ENCODE results near the gene MRPL36.
"Not testable (repeated sequence)": the region's sequence is repeated elsewhere in the genome, so short reads cannot be mapped to it uniquely, and the experiment has no call there.

The MRPL36 gene

GRCh38 chr5:1799602-1800471 lies at the start of gene MRPL36:
Gene MRPL36, minus strand, starts transcription at chr5:1799837. Its CDS starts 902 bp downstream, at chr5:1798935.
- peak; percentile 62 for DNase-seq (ENCODE audit: low read depth)
- H3K4me3 ChIP-seq (ENCODE audit: low read depth, low read length) = peak within 1 kb of the TSS; percentile 83
- 0 out of 2 replicates have a peak, but pooled peaks have one; percentile 11 for TF ChIP-seq CTCF (IDR thresholded peaks at IDR 0.05; ENCODE audit: control insufficient read depth, extremely low read depth, insufficient read depth)

- no peak for DNase-seq (ENCODE audit: low read depth)
- TF ChIP-seq CTCF (IDR thresholded peaks at IDR 0.05; ENCODE audit: control insufficient read depth, extremely low read depth, insufficient read depth) = no peak
- no peak overlapping the region for H3K4me3 ChIP-seq (ENCODE audit: low read depth, low read length)
Observed at GRCh38 chr5:1847611-1848010, 48.0 kb upstream of the MRPL36 start.

GRCh38 chr5:1847056-1847455 lies 47.4 kb upstream of the MRPL36 start:
- no peak for DNase-seq (ENCODE audit: low read depth)
- H3K4me3 ChIP-seq (ENCODE audit: low read depth, low read length) = no peak overlapping the region
- TF ChIP-seq CTCF (IDR thresholded peaks at IDR 0.05; ENCODE audit: control insufficient read depth, extremely low read depth, insufficient read depth) = no peak

DNA sequence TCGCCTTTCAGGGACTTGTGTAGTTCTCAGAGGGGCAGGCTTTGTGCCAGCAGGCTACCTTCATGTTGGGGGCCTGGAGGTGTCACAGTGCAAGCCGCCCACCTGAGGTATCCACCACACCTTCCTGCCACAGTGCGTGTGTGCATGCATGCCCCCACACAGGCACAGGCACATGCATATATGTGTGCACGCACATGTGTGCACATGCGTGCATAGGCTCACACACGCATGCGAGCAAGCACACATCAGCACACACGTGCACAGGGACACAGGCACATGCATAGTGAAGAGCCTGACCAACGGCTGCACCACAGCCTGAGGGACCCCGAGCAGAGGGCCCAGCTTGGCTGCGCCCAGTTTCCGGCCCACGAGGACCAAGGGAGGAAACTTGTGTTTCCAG lies 46.9 kb upstream of the MRPL36 start:
- no peak overlapping the region for H3K4me3 ChIP-seq (ENCODE audit: low read depth, low read length)
- no peak for TF ChIP-seq CTCF (IDR thresholded peaks at IDR 0.05; ENCODE audit: control insufficient read depth, extremely low read depth, insufficient read depth)
- DNase-seq (ENCODE audit: low read depth) = no peak

- no peak for DNase-seq (ENCODE audit: low read depth)
- H3K4me3 ChIP-seq (ENCODE audit: low read depth, low read length) = no peak overlapping the region
- TF ChIP-seq CTCF (IDR thresholded peaks at IDR 0.05; ENCODE audit: control insufficient read depth, extremely low read depth, insufficient read depth) = no peak
Observed at GRCh38 chr5:1845696-1846095, 46.1 kb upstream of the MRPL36 start.

DNA sequence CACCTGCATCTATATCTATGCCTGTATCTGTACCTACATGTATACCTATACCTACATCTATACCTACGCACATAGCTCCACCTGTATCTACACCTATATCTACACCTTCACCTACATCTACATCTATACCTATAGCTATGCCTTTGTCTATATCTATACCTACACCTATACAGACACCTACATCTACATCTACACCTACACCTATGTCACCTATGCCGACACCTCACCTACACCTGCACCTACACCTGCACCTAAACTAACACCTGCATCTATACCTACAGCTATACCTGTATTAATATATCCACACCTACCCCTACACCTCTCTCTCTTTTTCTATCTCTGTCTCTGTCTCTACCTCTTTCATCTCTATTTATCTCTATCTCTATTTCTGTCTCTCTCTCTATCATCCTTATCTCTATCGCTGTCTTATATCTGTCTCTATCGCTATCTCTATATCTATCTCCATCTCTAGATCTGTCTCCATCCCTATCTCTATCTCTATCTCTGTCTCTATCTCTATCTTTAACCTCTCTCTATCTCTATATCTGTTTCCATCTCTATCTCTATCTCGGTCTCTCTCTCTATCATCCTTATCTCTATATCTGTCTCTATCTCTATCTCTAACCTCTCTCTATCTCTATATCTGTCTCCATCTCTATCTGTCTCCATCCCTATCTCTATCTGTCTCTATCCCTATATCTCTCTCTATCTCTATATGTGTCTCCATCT lies 45.2 kb upstream of the MRPL36 start:
- H3K4me3 ChIP-seq (ENCODE audit: low read depth, low read length) = no peak overlapping the region
- no peak for TF ChIP-seq CTCF (IDR thresholded peaks at IDR 0.05; ENCODE audit: control insufficient read depth, extremely low read depth, insufficient read depth)
- no peak for DNase-seq (ENCODE audit: low read depth)

DNA sequence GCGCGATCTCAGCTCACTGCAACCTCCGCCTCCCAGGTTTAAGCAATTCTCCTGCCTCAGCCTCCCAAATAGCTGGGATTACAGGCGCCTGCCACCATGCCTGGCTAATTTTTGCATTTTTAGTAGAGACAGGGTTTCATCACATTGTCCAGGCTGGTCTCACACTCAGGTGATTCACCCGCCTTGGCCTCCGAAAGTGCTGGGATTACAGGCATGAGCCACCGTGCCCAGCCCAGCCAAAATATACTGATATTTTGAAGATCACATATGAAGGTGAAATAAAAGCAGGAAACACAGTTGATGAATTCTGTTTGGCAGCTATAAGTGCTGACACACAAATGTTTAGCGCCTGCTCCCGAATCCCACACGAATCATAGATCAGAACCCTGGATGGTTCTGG lies 44.1 kb upstream of the MRPL36 start:
- H3K4me3 ChIP-seq (ENCODE audit: low read depth, low read length); DNase-seq (ENCODE audit: low read depth): not testable (repeated sequence)
